NCI-H2196 treated with DMSO at 0.1 percent for 48 hours (cell line): ENCODE data around the gene PACSIN2.
"Not testable (repeated sequence)": the region's sequence is repeated elsewhere in the genome, so short reads cannot be mapped to it uniquely, and the experiment has no call there.

Experiments
- DNase-seq: peaks from one replicate; lab custom pipeline; 2025; ENCODE audit not compliant: unreplicated experiment; lab: John Stamatoyannopoulos, UW

Gene PACSIN2

DNA sequence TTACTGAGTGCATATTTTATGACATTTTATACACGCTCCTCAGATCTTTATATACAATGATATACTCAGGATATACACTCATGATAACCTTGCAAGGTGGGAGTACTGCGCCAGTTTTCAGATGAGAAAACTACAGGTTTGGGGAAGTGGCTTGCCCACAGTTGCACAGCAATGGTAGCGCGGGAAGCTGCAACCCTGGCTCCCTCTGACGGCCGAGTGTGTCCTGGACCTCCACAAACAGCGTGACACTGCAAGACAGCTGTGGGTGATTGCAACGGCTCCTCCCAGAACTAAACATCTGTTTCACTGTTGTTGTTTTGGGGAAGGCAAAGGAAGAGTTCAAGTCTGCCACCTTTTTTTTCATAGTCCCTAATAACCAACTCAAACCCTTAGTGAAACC lies 47.0 kb downstream of the PACSIN2 start:
- no peak for DNase-seq

DNA sequence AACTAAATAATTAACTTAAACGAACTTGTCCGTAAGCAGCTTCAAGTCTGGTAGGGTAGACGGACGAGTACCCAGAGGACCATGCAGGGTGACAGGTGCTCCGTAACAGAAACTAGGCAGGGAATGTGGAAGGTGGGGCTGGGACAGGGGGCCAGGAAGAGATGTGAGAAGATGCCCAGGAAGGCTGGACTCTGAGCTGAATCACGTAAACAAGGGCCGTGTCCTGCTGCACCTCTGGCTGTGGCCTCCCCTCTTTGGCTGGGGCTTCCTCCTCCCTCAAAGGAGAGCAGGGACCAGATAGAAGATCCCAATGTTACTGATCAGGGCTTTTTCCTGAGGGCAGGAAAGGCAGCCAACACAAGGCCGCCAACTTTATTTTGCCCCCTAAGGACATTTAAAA lies 47.9 kb downstream of the PACSIN2 start:
- no peak for DNase-seq

DNA sequence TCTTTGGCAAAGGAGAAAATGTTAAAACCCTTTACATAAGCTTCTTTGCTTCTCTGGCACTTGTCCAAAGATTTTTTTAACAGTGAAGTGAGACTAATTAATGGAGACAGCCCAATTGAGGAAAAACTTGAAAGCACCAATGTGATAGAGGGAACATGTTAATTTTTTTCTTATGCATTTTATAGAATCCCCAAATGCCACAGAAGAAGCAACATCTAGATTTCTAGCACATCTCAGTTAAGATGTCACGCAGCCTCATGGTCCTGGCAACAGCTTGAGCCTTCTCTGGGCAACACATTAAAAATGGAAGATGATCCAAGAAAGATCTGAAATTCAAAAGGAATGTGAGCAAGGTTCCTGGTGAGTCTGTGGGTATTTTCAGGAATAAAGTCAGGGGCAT lies 48.5 kb downstream of the PACSIN2 start:
- no peak for DNase-seq

DNA sequence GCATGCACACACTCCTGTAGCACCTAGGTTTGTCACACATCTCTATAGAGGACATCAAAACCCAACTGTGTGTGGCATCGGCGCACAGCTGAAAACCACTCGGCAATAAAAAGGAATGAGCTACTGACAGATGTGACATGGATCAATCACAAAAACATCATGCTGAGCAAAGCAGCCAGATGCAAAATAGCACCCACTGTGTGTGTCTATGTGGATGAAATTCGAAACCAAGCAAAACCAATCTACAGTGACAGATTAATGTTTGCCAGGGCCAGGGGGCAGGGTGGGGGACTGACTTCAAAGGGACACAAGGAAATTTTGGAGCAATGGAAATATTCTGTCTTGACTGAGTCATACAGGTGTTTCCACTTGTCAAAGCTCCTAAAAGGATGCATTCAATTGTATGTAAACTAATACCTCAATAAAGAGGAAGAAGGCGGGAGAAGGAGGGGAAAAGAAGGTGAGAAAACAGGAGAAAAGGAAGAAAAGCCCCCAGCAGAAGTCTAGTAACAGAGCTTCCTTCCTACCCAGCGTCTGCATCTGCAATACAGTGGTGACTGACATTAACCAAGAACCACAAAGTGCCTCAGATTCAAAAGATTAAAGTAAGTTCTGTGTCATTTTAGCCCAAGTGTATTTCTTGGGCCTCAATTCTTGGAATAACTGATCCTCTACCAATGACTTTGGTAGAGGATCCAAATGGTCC lies 49.8 kb downstream of the PACSIN2 start:
- no peak for DNase-seq

DNA sequence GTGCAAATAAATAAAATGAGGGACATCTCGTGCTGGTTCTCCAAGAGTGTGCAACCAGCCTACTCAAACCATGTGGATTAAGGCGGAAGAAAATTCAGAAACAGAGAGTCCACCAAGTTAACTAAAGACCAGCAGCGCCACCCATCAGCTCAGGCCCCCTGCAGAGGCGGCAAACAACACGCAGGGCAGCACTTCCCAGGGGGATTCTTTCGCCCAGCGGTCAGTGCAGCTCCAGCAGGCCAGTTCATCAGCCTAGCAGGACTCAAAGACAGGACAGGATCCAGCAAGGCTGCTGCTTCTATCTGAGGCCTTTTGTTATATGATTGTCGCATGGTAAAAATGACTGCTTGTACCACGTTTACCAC lies 51.7 kb downstream of the PACSIN2 start:
- DNase-seq = no peak

DNA sequence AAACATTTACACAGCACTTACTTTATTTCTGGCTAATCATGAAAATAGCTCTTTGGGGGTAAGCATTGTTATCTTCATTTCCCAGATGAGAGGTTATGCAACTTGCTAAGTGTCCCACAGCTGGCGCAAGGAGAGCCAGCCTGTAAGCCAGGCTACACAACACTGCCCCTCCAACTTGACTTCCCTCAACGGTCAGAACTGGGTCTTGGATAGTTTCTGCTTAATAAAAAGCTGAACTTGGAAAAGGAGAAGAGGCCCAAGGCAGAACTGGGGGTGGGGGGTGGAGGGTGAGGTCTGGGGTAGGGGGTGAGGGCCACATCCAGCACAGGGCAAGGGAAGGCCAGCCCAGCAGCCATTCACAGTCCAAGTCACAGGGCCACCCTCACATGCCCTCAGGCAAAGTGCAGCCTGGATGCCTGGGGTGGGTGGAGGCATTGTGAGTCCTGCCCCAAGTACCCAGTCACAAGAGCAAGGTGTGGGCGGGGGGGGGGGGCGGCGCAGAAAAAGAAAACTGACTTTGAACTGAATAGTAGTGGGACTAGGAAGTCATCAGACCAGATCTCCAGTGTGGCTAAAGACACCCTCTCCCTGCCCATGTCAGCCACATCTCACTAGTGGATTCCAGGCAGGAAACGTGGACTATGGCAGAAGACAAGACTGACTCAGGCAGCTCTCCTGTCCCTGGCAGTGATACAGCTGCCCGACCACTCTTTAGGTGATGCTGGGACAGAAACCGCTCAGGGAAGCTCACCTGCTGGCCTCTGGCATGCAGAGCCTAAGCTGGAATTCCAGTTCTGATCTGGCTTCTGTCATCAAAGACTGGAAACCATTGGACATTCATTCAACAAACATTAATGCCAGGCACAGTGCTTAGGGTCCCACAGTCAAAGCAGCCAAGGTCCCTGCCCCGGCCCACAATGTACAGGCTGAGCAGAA lies 52.4 kb downstream of the PACSIN2 start:
- DNase-seq = no peak

DNA sequence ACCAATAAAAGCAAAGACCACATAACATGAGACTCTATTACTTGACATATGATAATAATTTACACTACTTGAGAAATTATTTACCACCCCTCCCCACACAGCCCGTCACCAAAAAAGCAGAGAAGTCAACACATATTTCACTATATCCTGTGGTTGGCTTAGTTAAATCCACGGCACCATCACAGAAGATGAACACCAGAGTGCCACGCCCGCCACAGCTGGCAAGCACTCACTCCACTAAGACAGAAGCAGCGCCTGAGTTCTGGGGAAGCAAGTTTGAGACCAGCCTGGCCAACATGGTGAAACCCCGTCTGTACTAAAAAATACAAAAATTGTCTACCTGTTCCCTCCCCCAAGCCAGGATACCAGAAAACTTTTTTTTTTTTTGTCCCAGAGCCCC lies 53.1 kb downstream of the PACSIN2 start:
- DNase-seq = no peak

DNA sequence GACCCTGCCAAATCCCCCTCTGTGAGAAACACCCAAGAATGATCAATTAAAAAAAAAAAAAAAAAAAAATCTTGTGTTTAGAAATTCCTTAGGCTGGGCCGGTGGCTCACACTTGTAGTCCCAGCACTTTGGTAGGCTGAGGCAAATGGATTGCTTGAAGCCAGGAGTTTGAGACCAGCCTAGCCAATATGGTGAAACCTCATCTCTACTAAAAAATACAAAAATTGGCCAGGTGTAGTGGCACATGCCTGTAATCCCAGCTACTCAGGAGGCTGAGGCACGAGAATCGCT lies 53.6 kb downstream of the PACSIN2 start:
- DNase-seq = not testable (repeated sequence)

DNA sequence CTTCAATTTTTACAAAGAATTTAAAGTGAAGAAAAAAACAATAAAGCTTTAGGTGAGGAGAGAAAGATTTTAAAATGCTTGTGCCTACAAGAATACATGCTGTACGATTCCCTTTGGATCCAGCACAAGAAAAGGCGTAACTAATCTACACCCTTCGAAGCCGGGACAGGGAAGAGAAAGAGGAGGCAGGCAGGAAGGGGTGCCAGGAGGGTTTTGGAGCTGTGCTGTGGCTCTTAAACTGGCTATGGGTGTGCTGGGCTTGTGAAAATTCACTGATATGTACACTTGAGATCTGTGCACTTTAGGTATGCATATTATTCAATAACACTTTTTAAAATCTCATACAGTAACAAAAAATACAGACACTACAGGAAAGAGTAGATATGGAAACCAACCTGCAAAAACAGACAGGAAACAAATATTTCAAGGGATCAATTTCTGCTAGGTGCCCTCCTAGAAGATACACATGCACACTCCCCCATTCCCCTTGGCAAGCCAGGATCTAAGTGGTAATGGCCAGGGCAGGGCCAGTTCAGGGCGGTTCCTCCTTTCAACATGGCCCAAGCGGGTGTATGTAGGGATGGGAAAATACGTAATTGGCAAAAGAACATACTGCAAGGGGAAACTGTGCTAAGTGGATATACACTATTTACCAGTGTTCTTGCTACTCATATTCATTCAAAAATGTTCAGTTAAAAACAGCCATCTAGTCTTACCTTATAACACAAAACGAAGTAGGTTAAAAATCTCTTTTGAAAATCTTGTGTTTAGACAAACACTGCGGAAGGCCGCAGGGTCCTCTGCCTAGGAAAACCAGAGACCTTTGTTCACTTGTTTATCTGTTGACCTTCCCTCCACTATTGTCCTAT lies 54.2 kb downstream of the PACSIN2 start:
- DNase-seq = no peak

DNA sequence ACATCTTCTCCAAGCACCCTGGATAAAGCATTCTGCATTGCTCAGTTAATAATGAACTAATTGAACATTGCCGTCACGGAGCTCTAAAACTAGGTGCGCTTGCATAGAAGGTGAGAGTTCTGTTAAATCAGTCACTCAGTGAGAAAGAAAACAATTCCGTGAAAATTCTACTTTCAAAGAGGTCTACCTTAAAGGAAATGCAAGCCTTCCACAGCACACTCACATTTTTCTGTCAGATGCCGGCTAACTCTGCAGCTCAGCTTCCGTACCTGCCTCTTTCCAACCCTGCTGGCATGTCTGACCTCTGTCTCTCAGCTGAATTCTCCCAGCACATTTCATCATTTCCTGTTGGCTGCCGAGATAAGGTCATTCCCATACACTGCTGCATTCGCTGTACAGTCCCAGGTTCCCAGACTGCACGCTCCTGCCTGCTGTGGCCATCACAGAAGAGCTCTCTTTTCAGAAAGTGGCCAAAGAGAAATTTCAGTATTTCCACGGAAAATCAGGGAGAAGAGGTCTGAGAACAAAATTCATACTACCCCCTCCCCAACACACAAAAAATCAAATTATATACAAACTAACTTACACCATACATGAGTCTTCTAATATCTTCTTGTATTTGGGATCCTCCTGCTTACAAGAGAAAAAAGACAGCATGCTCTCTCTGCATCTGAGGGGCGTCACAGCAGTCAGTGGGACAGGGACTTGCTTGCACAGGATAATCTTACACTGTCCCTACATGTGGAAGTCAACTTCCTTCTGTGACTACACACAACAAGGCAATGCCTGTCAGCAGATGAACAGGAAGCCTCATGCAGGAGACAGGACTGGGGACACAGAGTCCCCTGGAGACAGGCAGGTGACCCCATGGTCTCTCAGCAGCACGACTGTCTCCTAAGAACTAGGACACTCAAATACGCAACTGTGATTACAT lies 55.1 kb downstream of the PACSIN2 start:
- no peak for DNase-seq

DNA sequence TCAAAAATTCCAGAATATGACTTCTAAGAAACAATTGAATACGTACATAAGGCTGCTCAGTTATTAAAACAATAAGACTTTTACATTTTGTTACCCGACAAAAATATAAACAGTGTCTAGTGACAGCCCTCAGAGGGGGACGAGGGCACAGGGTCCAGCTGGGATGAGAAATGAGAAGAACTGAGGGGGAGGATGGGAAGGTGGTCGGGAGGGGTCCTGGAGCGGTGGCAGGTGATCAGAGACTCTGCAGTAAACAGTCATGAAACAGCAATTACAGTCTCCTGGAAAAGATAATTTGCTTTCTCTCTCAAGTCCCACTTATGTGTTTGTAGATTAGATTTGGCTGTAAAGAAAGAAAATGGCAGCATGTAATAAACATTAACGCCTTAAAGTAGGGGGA lies 56.0 kb downstream of the PACSIN2 start:
- no peak for DNase-seq

DNA sequence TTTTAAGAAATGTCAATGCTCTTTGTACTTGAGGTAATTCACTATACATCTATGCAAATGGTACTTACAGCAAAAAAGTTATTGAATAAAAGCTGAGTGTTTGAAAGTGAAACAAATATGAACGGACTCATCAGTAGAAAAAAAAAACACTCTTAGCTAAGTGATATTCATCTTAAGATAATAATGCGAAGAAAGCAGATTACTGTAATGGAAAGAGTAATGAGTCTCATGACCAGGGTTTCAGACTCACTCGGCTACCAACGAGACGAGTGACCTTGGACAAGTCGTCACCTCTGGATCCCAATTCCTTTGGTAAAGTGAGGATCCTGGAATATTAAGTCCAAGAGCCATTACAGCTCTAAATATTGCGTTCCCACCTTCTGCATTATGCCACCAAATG lies 57.0 kb downstream of the PACSIN2 start:
- DNase-seq = no peak

DNA sequence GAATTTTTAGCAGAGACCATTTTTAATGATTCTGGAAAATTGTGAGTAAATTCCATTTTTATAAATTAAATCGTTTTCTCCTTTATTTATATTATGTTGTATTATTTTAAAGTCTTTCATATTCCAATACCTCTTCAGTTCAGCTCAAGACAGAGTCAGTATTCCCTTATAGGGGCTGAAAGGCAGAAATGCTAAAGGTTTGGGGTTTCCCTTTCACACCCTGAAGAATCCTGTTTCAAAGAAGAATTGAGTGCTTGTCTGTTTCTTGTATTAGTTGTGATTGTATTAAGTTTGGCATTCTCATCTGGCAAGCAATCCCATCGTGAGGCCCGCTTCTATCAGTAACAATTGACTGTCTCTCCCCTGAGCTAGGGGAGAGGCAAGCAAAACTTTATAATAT lies 57.4 kb downstream of the PACSIN2 start:
- no peak for DNase-seq

DNA sequence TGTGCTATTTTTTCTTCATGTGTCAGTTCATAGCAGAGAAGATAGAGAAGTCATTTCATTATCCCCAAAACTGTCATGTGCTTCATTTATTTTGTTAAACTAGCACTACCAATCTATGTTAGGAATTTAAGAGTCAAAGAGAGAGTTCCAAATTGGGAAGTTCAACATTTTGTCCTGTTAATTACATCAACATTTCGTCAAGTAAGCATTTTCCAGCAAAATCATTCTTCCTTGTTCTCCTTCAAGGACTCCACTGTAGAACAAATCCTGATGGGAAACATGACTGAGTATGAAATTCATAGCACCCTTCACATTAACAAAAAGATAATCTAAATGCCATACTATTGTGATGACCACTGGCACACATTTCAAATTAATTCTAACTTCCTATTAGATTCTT lies 59.1 kb downstream of the PACSIN2 start:
- no peak for DNase-seq

DNA sequence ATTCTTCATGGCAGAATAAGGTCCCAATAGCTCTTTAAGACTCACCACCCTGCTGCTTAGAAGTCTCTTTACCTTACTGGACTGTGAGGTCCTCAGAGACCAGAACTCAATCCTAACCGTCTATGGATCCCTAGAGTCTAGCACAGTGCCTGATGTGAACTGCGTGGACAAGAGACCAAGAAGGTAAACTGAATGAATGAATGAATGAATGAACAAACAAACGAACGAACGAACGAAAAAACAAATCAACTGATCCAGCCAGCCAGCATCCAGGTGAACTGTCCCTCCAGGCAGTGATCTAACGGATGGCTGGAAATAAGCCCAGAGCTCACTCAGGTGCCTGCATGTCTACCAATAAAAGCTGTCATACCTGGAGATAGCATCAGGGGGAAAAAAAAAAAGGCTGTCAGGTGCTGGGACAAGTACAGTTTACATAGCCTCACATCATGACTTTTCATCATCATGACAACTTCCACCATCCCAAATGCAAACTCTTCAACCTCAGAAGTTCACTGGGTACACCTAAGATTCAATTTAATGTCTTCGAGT lies 59.8 kb downstream of the PACSIN2 start:
- no peak for DNase-seq

DNA sequence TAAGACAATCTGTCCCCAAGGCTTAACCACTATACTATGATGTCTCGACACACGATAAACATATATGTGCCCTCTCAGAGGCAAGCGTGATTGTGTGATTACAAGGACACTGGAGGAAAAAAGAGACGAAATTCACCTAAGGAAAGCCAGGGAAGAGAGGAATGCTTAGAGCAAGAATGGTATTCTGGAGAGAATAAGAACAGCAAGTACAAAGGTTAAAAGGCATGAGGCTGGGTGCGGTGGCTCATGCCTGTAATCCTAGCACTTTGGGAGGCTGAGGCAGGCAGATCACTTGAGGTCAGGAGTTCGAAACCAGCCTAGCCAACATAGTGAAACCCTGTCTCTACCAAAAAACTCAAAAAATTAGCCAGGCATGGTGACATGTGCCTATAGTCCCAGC lies 61.2 kb downstream of the PACSIN2 start:
- not testable (repeated sequence) for DNase-seq

DNA sequence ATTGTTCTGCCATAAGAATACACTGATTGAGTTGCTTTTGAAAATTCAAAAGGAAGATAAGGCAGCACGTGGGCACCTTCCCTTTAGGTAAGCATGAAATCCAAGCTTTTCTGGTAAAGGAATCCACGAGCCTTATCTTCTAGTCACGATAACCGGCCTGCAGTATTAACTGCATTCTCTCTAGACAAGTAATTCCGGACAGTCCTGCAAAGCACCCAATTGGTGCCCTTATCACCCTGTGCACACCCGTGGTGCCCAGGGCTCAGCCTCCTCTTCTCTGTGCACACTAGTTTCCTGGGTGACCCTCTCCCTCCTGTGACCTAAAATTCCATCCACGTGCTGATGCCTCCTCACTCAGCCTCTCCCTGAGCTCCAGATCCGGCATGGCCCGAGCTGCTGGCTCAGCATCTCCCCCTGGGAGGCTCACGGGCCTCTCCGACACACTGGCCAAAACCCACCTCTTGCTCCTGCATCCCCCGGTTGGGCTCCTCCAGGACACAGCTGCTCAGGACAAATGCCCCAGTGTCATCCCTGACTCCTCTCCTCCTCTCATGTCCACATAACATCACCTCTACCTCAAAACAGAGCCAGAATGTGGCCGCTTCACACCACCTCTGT lies 63.7 kb downstream of the PACSIN2 start:
- no peak for DNase-seq

DNA sequence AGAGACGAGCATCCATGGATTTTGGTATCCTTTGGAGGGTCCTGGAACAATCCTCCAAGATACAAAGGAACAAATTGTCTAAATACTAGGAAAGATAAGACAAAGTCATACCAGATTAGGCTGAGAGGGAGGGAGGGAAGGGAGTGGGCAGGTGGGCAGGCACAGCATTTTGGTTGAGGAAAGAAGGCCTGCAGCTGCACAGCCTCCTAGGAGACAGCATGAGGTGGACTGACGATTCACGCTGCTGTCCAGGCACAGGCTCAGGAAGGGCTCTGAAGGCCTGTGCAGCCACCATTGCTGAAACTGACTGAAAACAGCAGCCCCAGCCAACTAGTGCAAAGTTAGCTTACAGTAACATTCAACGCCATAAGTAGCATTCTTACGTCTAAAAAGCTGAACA lies 64.7 kb downstream of the PACSIN2 start:
- no peak for DNase-seq

DNA sequence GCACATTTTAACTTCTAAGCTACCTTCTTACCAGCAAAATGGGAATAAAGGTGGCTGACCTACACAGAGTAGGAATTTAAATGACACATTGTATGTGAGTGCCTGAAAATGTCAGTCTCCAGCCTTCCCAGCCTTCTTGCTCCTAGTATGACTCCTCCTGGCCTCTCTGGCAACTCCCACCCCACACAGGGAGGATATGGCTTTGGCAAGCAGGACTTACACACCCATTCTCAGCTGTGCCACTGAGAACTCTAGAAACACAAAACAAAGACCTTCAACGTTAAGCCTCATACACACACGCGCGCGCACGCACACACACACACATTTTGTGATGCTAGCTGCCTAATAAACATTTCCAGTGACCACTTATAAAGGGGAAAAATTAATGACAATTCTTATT lies 65.8 kb downstream of the PACSIN2 start:
- no peak for DNase-seq

DNA sequence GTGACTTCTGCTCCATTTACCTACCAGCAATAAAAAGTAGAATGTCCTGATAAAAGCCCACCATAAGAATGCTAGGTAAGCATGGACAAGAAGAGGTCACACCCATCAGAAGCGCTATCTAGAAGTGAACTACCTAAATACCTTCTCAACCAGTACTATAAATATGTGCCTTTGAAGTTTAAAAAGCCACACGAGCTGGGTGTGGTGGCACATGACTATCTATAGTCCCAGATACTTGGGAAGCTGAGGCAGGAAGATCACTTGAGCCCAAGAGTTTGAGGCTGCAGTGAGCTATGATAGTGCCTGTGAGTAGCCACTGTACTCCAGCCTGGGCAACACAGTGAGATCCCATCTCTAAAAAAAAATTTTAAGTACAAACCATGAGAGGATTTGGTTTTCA lies 66.7 kb downstream of the PACSIN2 start:
- no peak for DNase-seq
